OCI-LY1 (cell line): ENCODE data around the gene ARL15.

ENCODE experiments used
- H2AFZ ChIP-seq: fragments of 200-600 bp; sonication (generic), shearing (Covaris generic); 2 replicates; pipeline ENCODE4 v1.6.0; 2014; ENCODE audit warnings: antibody characterized with exemption, mild to moderate bottlenecking, low read length
- H3F3A ChIP-seq: fragments of 200-600 bp; sonication (generic), shearing (Covaris generic); 2 replicates; pipeline ENCODE4 v1.6.0; 2014; ENCODE audit warnings: mild to moderate bottlenecking, antibody characterized with exemption, low read length, moderate library complexity; ENCODE audit not compliant: insufficient read depth
- H3K27ac ChIP-seq: fragments of 200-600 bp; sonication (generic); 2 replicates; pipeline ENCODE4 v1.5.1; 2014; ENCODE audit warnings: low read length, mixed run types, mild to moderate bottlenecking, low read depth; ENCODE audit not compliant: poor library complexity, severe bottlenecking
- H3K27me3 ChIP-seq: fragments of 200-600 bp; sonication (generic); 2 replicates; pipeline ENCODE4 v1.6.0; 2014; ENCODE audit warnings: antibody characterized with exemption, mild to moderate bottlenecking, low read length, moderate library complexity; ENCODE audit not compliant: insufficient read depth
- H3K36me3 ChIP-seq: fragments of 200-600 bp; sonication (generic); 2 replicates; pipeline ENCODE4 v1.6.1; 2014; ENCODE audit warnings: mild to moderate bottlenecking, antibody characterized with exemption, low read length, moderate library complexity, mixed read lengths; ENCODE audit not compliant: insufficient read depth
- H3K4me1 ChIP-seq: fragments of 200-600 bp; sonication (generic); 2 replicates; pipeline ENCODE4 v1.5.1; 2014; ENCODE audit warnings: mild to moderate bottlenecking, low read length, moderate library complexity; ENCODE audit not compliant: insufficient read depth, severe bottlenecking
- H3K4me2 ChIP-seq: fragments of 200-600 bp; sonication (generic), shearing (Covaris generic); 2 replicates; pipeline ENCODE4 v1.6.1; 2014; ENCODE audit warnings: low read length
- H3K4me3 ChIP-seq: fragments of 200-600 bp; sonication (generic); 2 replicates; pipeline ENCODE4 v1.5.1; 2014; ENCODE audit warnings: low read length, low read depth, mild to moderate bottlenecking, mixed read lengths; ENCODE audit not compliant: poor library complexity, severe bottlenecking
- H3K79me2 ChIP-seq: fragments of 200-600 bp; shearing (Covaris generic); 2 replicates; pipeline ENCODE4 v1.6.1; 2016; ENCODE audit warnings: mixed run types, low read length, mixed read lengths; ENCODE audit not compliant: insufficient read depth
- H3K9ac ChIP-seq: fragments of 200-600 bp; sonication (generic), shearing (Covaris generic); 2 replicates; pipeline ENCODE4 v1.6.1; 2014; ENCODE audit warnings: mild to moderate bottlenecking, low read length, mixed read lengths
- H3K9me2 ChIP-seq: fragments of 200-600 bp; sonication (generic), shearing (Covaris generic); 2 replicates; pipeline ENCODE4 v1.6.1; 2014; ENCODE audit warnings: low read depth, mild to moderate bottlenecking, low read length, mixed read lengths
- H3K9me3 ChIP-seq: fragments of 200-600 bp; shearing (Covaris generic); 2 replicates; pipeline ENCODE4 v1.6.1; 2014; ENCODE audit warnings: low read length, mixed read lengths
- H4K20me1 ChIP-seq: fragments of 200-600 bp; sonication (generic), shearing (Covaris generic); 2 replicates; pipeline ENCODE4 v1.6.0; 2016; ENCODE audit warnings: mild to moderate bottlenecking, low read length; ENCODE audit not compliant: insufficient read depth
- EZH2 ChIP-seq: fragments of 200-600 bp; sonication (generic), shearing (Covaris generic); IDR thresholded peaks from 2 replicates; pipeline ENCODE4 v1.8.0; 2017; ENCODE audit warnings: borderline replicate concordance, mixed run types, mild to moderate bottlenecking, antibody characterized with exemption, low read length, moderate library complexity, mixed read lengths
- TF ChIP-seq, protein P1 (sequence below): fragments of 200-600 bp; sonication (generic), shearing (Covaris generic); IDR thresholded peaks from 2 replicates; pipeline ENCODE4 v1.5.1; 2017; ENCODE audit warnings: mild to moderate bottlenecking, antibody characterized with exemption, low read length, moderate library complexity, mixed read lengths

ARL15 gene

GRCh38 chr5:54309276-54309675 is 1.1 kb downstream of the ARL15 start:
- peak overlapping the region; percentile 77; the same call in 1 of the 2 replicates for H3K9ac ChIP-seq
- H3K4me2 ChIP-seq = peak overlapping the region; percentile 73
- no peaks in the 10 kb centered on the region for H3F3A ChIP-seq
- H3K4me1 ChIP-seq = peaks cover 19% of the 10 kb centered on the region
- H4K20me1 ChIP-seq = no peaks in the 10 kb centered on the region
- H2AFZ ChIP-seq = no peak overlapping the region
- TF ChIP-seq EZH2 = no peak
- TF ChIP-seq, protein P1, sequence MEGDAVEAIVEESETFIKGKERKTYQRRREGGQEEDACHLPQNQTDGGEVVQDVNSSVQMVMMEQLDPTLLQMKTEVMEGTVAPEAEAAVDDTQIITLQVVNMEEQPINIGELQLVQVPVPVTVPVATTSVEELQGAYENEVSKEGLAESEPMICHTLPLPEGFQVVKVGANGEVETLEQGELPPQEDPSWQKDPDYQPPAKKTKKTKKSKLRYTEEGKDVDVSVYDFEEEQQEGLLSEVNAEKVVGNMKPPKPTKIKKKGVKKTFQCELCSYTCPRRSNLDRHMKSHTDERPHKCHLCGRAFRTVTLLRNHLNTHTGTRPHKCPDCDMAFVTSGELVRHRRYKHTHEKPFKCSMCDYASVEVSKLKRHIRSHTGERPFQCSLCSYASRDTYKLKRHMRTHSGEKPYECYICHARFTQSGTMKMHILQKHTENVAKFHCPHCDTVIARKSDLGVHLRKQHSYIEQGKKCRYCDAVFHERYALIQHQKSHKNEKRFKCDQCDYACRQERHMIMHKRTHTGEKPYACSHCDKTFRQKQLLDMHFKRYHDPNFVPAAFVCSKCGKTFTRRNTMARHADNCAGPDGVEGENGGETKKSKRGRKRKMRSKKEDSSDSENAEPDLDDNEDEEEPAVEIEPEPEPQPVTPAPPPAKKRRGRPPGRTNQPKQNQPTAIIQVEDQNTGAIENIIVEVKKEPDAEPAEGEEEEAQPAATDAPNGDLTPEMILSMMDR = no peak
- H3K27ac ChIP-seq = no peak overlapping the region
- H3K9me2 ChIP-seq = no peaks in the 10 kb centered on the region
- no peaks in the 10 kb centered on the region for H3K79me2 ChIP-seq
- no peaks in the 10 kb centered on the region for H3K36me3 ChIP-seq
- no peaks in the 10 kb centered on the region; the same call in 1 of the 2 replicates for H3K27me3 ChIP-seq
- peak overlapping the region; percentile 83 for H3K4me3 ChIP-seq
- H3K9me3 ChIP-seq = no peaks in the 10 kb centered on the region

GRCh38 chr5:54307583-54307982 is 2.8 kb downstream of the ARL15 start:
- H3F3A ChIP-seq = no peaks in the 10 kb centered on the region

GRCh38 chr5:54306893-54307292 is 3.5 kb downstream of the ARL15 start:
- no peak overlapping the region for H3K27ac ChIP-seq
- H3K79me2 ChIP-seq = no peaks in the 10 kb centered on the region
- no peak overlapping the region for H3K9ac ChIP-seq
- no peak for TF ChIP-seq EZH2
- TF ChIP-seq, protein P1 = no peak
- H3F3A ChIP-seq = no peaks in the 10 kb centered on the region
- H3K4me1 ChIP-seq = peaks cover 19% of the 10 kb centered on the region
- H4K20me1 ChIP-seq = no peaks in the 10 kb centered on the region
- no peak overlapping the region for H2AFZ ChIP-seq
- H3K4me2 ChIP-seq = no peak overlapping the region
- no peaks in the 10 kb centered on the region for H3K9me3 ChIP-seq
- no peaks in the 10 kb centered on the region for H3K27me3 ChIP-seq
- H3K4me3 ChIP-seq = no peak overlapping the region
- no peaks in the 10 kb centered on the region for H3K36me3 ChIP-seq
- no peaks in the 10 kb centered on the region for H3K9me2 ChIP-seq

More at GRCh38 chr5:54307583-54307982, 2.8 kb downstream of the ARL15 start:
- Histone ChIP-seq H3K4me2 (no peak overlapping the region), H3K4me1 (peaks cover 19% of the 10 kb centered on the region), H3K27ac (no peak overlapping the region), H3K4me3 (no peak overlapping the region), H3K27me3 (no peaks in the 10 kb centered on the region), H3K9me2 (no peaks in the 10 kb centered on the region), H2AFZ (no peak overlapping the region), H4K20me1 (no peaks in the 10 kb centered on the region), H3K79me2 (no peaks in the 10 kb centered on the region), H3K9me3 (no peaks in the 10 kb centered on the region), H3K36me3 (no peaks in the 10 kb centered on the region), H3K9ac (no peak overlapping the region)
- TF ChIP-seq, protein P1 = no peak
- no peak for TF ChIP-seq EZH2
